HepG2 (cell line): Measurements from ENCODE around the gene PSMB3. TPM values are rescaled to one million over a fixed set of nuclear protein-coding genes. Genes with fewer than 3 reads are reported as not detected.

Source experiments
- TRIM24 ChIP-seq: sonication (generic); formaldehyde crosslinking; IDR thresholded peaks from 2 replicates; pipeline ENCODE4 v1.8.0; 2022; ENCODE audit warnings: mild to moderate bottlenecking, missing genetic modification reagents
- ZNF121 ChIP-seq: sonication (generic); formaldehyde crosslinking; IDR thresholded peaks from 2 replicates; pipeline ENCODE4 v1.5.0; 2020; ENCODE audit warnings: mild to moderate bottlenecking, missing genetic modification reagents
- ZNF224 ChIP-seq: sonication (generic); formaldehyde crosslinking; IDR thresholded peaks from 2 replicates; pipeline ENCODE4 v1.5.0; 2020; ENCODE audit warnings: mild to moderate bottlenecking, missing genetic modification reagents
- ZNF230 ChIP-seq: sonication (generic); formaldehyde crosslinking; IDR thresholded peaks from 2 replicates; pipeline ENCODE4 v1.4.0; 2020; ENCODE audit warnings: mild to moderate bottlenecking, missing genetic modification reagents
- ZNF235 ChIP-seq: sonication (generic); formaldehyde crosslinking; IDR thresholded peaks from 2 replicates; pipeline ENCODE4 v1.8.1; 2023; ENCODE audit warnings: mild to moderate bottlenecking, missing genetic modification reagents, borderline replicate concordance
- ZUFSP ChIP-seq: sonication (generic); formaldehyde crosslinking; IDR thresholded peaks from 2 replicates; pipeline ENCODE4 v1.9.0; 2021; ENCODE audit warnings: missing genetic modification reagents, mild to moderate bottlenecking, borderline replicate concordance
- polyA plus RNA-seq, 8 experiments: library from polyadenylated mRNA; depleted of rRNA in 3 of 8; stranded (reverse) in 7 of 8; unstranded in 1 of 8; fragments of >200 nt; fragmentation: Illumina TruSeq in 4 of 8; extraction: Trizol in 4 of 8; gene quantifications; 2 replicates each; pipeline versions ENCODE4 v1.2.1 to v1.2.3, GENCODE V29; 2011 to 2016; ENCODE audit warnings: low read depth in 4 of 8, missing spikeins in 1 of 8, mixed read lengths in 1 of 8; ENCODE audit not compliant: insufficient read depth in 1 of 8
- total RNA-seq, 5 experiments: library from RNA; depleted of rRNA; stranded (reverse); fragments of >200 nt; fragmentation: Illumina TruSeq; extraction: Trizol; gene quantifications; 2 replicates each; pipeline ENCODE4 v1.2.3, GENCODE V29; 2016; ENCODE audit warnings: low read depth in 1 of 5
- TF ChIP-seq, protein P1 (sequence below): sonication (generic); formaldehyde crosslinking; IDR thresholded peaks from 2 replicates; pipeline ENCODE4 v1.4.0; 2020; ENCODE audit warnings: missing genetic modification reagents
- TF ChIP-seq, protein P2 (sequence below), 2 experiments: sonication (generic) in 1 of 2; formaldehyde crosslinking in 1 of 2; IDR thresholded peaks; 2 replicates each; pipeline versions ENCODE4 v1.4.0 to v1.6.1; 2016 to 2020; ENCODE audit warnings: borderline replicate concordance in 1 of 2, low read depth in 1 of 2, mild to moderate bottlenecking in 1 of 2, missing genetic modification reagents in 1 of 2

Gene PSMB3
- total and polyA plus RNA-seq, 2 of the 13 experiments (the other 11 are each of a cell fraction or from before 2014, with no cell fraction given) = 366 to 517 TPM

GRCh38 chr17:38729886-38730525 is 22.5 kb upstream of the PSMB3 start, which contains the start of gene CISD3 (continued):
- TF ChIP-seq, protein P1, sequence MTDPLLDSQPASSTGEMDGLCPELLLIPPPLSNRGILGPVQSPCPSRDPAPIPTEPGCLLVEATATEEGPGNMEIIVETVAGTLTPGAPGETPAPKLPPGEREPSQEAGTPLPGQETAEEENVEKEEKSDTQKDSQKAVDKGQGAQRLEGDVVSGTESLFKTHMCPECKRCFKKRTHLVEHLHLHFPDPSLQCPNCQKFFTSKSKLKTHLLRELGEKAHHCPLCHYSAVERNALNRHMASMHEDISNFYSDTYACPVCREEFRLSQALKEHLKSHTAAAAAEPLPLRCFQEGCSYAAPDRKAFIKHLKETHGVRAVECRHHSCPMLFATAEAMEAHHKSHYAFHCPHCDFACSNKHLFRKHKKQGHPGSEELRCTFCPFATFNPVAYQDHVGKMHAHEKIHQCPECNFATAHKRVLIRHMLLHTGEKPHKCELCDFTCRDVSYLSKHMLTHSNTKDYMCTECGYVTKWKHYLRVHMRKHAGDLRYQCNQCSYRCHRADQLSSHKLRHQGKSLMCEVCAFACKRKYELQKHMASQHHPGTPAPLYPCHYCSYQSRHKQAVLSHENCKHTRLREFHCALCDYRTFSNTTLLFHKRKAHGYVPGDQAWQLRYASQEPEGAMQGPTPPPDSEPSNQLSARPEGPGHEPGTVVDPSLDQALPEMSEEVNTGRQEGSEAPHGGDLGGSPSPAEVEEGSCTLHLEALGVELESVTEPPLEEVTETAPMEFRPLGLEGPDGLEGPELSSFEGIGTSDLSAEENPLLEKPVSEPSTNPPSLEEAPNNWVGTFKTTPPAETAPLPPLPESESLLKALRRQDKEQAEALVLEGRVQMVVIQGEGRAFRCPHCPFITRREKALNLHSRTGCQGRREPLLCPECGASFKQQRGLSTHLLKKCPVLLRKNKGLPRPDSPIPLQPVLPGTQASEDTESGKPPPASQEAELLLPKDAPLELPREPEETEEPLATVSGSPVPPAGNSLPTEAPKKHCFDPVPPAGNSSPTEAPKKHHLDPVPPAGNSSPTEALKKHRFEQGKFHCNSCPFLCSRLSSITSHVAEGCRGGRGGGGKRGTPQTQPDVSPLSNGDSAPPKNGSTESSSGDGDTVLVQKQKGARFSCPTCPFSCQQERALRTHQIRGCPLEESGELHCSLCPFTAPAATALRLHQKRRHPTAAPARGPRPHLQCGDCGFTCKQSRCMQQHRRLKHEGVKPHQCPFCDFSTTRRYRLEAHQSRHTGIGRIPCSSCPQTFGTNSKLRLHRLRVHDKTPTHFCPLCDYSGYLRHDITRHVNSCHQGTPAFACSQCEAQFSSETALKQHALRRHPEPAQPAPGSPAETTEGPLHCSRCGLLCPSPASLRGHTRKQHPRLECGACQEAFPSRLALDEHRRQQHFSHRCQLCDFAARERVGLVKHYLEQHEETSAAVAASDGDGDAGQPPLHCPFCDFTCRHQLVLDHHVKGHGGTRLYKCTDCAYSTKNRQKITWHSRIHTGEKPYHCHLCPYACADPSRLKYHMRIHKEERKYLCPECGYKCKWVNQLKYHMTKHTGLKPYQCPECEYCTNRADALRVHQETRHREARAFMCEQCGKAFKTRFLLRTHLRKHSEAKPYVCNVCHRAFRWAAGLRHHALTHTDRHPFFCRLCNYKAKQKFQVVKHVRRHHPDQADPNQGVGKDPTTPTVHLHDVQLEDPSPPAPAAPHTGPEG (CRISPR knock-in tag) = peak; percentile 97
- TF ChIP-seq ZUFSP = no peak
- no peak for TF ChIP-seq ZNF235 (CRISPR knock-in tag)
- TF ChIP-seq ZNF121 (CRISPR knock-in tag) = no peak
- no peak for TF ChIP-seq ZNF230 (CRISPR knock-in tag)
- TF ChIP-seq ZNF224 (CRISPR knock-in tag) = no peak
- TF ChIP-seq, protein P2, sequence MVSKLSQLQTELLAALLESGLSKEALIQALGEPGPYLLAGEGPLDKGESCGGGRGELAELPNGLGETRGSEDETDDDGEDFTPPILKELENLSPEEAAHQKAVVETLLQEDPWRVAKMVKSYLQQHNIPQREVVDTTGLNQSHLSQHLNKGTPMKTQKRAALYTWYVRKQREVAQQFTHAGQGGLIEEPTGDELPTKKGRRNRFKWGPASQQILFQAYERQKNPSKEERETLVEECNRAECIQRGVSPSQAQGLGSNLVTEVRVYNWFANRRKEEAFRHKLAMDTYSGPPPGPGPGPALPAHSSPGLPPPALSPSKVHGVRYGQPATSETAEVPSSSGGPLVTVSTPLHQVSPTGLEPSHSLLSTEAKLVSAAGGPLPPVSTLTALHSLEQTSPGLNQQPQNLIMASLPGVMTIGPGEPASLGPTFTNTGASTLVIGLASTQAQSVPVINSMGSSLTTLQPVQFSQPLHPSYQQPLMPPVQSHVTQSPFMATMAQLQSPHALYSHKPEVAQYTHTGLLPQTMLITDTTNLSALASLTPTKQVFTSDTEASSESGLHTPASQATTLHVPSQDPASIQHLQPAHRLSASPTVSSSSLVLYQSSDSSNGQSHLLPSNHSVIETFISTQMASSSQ (IDR thresholded peaks at IDR 0.05; ENCODE audit: low read depth) = no peak
- TF ChIP-seq, protein P2 (CRISPR knock-in tag; IDR thresholded peaks at IDR 0.05; ENCODE audit: borderline replicate concordance) = no peak
- TF ChIP-seq TRIM24 = no peak
